Renal pelvis (tissue), 4 donors: ENCODE data around the gene IGSF3. TPM values are rescaled to one million over a fixed set of nuclear protein-coding genes. Genes with fewer than 3 reads are reported as not detected.

ENCODE experiments used
- DNase-seq: peaks from one replicate; pipeline ENCODE4 v3.0.0-alpha.2; 2013
- polyA plus RNA-seq, 3 donors: library from polyadenylated mRNA; unstranded; fragments of 120-200 nt; gene quantifications; one replicate each; pipeline ENCODE4 v1.2.1, GENCODE V29; 2013; ENCODE audit not compliant: insufficient read length in 3 of 3

IGSF3 gene
- polyA plus RNA-seq, 3 donors = 28.9 to 33.3 (median 29.7) TPM

- no peak for DNase-seq
Measured at GRCh38 chr1:116561563-116561962, 106.0 kb downstream of the IGSF3 start.

GRCh38 chr1:116560704-116561490 is 106.6 kb downstream of the IGSF3 start:
- DNase-seq = no peak

GRCh38 chr1:116559304-116559761 is 108.2 kb downstream of the IGSF3 start:
- DNase-seq = no peak

- DNase-seq = no peak
Measured at GRCh38 chr1:116558571-116558970, 109.0 kb downstream of the IGSF3 start.

GRCh38 chr1:116558140-116558549 is 109.4 kb downstream of the IGSF3 start:
- DNase-seq = no peak

DNA sequence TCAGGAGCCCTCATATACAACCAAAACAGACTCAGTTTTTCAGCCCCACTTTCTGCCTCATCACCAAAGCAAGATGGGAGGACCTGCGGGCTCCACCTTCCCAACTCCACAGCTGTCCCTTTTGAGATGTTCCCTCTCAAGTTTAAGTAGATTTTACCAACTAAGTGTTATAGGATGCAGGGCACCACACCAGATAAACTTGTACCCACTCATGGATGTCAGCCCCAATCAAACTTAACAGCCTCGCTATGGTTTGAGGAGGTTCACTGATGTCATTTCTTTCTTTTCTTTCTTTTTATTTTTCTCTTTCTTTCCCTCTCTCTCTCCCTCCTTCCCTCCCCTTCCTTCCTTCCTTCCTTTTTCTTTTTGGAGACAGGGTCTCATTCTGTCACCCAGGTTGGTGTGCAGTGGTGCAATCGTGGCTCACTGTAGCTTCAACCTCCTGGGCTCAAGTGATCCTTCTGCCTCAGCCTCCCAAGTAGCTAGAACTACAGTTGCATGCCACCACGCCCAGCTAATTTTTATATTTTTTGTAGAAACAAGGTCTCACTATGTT is 110.1 kb downstream of the IGSF3 start:
- DNase-seq = no peak

GRCh38 chr1:116556289-116557006 is 111.1 kb downstream of the IGSF3 start:
- no peak for DNase-seq

- DNase-seq = no peak
Measured at GRCh38 chr1:116554924-116555323, 112.6 kb downstream of the IGSF3 start.

GRCh38 chr1:116553386-116554115 is 114.0 kb downstream of the IGSF3 start:
- DNase-seq = no peak

- DNase-seq = no peak
Measured at GRCh38 chr1:116546354-116546977, 121.1 kb downstream of the IGSF3 start.

DNA sequence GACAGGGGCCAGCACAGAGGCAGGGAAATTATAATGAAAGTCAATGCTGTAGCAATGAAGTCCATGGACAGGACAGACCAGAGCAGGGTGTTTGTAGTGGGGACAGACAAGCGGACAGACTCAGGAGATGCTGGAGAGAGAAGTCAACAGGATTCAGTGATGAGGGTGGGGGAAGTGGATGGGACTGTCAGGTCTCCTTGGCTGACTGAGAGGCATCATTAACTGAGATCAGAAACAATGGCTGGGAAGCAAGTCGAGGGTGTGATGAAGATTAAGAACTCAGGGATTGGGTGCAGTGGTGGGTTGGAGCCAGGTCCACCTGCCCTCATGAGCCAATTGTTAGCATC is 122.2 kb downstream of the IGSF3 start:
- no peak for DNase-seq

DNA sequence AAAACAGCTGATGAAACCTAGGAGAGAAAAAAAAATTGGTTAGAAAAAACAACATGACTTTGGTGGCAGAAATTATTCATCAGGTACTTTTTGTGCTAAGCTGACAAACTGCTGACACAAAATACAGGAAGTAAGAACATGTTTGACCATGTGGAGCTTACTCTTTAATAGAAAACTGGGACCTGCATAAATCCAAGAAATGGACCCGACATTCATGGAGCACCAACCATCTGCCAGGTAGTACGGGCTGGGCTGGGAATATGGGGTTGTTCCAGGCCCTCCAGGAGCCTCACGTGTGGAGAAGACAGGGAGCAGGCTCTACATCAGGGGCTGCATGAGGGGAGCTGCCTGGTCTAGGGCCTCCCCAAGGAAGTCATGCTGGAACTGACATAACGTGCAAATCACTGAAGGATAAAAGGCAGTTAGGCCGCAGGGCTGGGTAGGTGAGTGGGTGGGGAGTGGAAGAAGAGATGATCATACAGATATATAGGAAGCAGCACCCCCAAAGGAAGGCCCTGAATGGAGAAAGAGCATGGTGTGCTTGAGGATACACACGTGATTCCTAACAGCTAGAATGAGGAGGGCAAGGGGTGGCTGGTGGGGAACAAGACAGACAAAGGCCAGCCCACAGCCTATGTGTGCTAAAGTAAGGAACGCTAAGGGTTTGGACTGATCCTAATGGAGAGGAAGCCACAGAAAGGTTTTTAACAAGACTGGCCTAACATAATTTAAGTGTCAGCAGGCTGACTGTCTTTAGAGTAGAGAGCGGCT is 122.8 kb downstream of the IGSF3 start:
- no peak for DNase-seq

- no peak for DNase-seq
Measured at GRCh38 chr1:116540088-116540487, 127.4 kb downstream of the IGSF3 start.

- no peak for DNase-seq
Measured at GRCh38 chr1:116538544-116538943, 129.0 kb downstream of the IGSF3 start.

DNA sequence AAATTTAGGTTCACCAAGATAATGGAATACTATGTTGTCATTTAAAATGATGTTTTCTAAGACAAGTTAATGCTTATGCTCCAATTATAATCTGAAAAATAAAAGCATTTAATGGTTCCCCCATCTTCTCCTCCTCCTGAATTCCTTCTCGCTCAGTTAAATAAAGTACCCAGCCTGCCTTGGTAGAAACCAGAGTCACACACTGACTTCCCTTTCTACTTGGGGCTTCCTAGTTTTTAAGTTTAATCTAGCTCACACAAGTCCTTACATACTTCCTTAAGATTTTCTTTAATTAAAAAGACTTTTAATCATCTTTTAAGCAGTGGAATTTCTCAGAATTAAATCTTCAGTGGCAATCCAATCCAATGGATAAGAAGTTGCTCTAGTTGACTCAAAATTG is 129.6 kb downstream of the IGSF3 start:
- no peak for DNase-seq

GRCh38 chr1:116537040-116537831 is 130.3 kb downstream of the IGSF3 start:
- DNase-seq = no peak

- no peak for DNase-seq
Measured at GRCh38 chr1:116534014-116534739, 133.4 kb downstream of the IGSF3 start.

DNA sequence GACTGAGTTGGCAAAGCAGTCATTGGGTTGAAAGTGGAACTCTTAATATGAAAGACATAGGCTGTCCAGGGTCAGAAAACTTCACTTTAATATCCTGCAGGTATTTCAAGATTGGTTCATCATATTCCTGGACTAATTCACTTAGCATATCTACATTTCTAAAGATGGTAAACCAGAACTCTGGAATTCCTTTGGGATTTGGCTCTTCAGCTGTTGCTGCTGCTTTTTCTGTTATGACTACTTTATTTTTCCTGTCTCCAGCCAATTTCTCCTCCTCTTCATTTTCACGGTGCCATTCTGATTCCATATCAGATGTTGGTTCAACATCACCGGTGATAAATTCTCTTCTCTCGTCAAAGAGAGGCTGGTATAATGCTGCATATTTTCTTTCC is 134.1 kb downstream of the IGSF3 start:
- no peak for DNase-seq

DNA sequence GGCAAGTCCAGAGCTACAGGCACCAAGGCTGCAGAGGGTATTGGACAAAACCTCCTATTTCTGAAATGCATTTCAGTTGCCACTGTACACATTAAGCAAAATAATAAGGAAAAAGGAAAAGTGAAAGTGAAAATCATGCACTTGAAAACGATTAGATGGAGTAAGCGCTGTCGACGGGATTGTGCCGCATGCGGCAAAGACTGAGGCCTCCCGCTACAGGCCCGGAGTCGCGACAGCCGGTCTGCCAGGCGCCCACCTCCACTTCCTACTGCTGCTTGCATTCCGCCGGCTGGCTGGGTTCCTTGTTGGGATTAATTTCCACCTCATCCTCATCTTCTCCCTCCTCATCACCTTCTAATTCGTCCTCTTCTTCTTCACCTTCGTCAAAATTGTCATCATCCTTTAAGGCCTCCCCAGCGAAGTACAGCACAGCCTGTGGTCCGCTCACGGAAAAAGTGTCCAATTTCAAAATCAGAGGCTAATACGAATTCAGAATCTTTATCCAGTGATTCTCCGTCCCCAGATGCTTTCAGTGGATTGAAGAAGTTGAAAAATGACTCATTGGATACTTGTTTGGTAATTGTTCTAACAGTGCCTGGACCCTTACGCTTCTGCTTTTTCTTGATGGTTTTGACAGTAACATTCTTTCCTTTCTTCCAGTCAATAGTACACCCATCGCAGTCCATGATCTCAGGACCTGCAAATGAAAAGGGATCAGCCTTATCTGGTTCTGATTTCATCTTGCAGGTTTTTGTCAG is 134.7 kb downstream of the IGSF3 start:
- DNase-seq = no peak
